Activated T-helper 2 cell treated with anti-CD3 and anti-CD28 coated beads, Interferon-gamma antibody, Interleukin-2, Interleukin-4, amounts not matched to agents 10 μg/mL and 5 μg/mL and 100 μg/mL, durations not matched to agents 14 hours and 24 hours and 36 hours (primary cell): ENCODE results near the gene MARF1. TPM values are rescaled to one million over a fixed set of nuclear protein-coding genes. Genes with fewer than 3 reads are reported as not detected.

Experiments used
- DNase-seq: peaks from one replicate; pipeline ENCODE4 v3.0.0; 2021; ENCODE audit warnings: low spot score
- H3K27ac Mint-ChIP-seq: one replicate; pipeline ENCODE4 v1.8.0; 2021; ENCODE audit warnings: mixed read lengths
- H3K27me3 Mint-ChIP-seq: one replicate; pipeline ENCODE4 v1.8.0; 2021; ENCODE audit warnings: low read depth, mixed read lengths
- H3K36me3 Mint-ChIP-seq: one replicate; pipeline ENCODE4 v1.8.0; 2021; ENCODE audit warnings: low read depth, mixed read lengths
- H3K4me1 Mint-ChIP-seq: one replicate; pipeline ENCODE4 v1.8.0; 2021; ENCODE audit warnings: low read depth, mixed read lengths
- H3K4me3 Mint-ChIP-seq: one replicate; pipeline ENCODE4 v1.8.0; 2021; ENCODE audit warnings: low read depth, mild to moderate bottlenecking, moderate library complexity, mixed read lengths
- H3K9me3 Mint-ChIP-seq: one replicate; pipeline ENCODE4 v1.8.0; 2021; ENCODE audit warnings: mixed read lengths
- intact Hi-C: fragments of 100-400 bp; cut with micrococcal nuclease; formaldehyde crosslinking; loops from one replicate; pipeline ENCODE4 v1.15.1; 2023
- total RNA-seq: library from RNA; stranded (reverse); gene quantifications from 2 replicates; pipeline ENCODE4 v1.2.3, GENCODE V29; 2022

The MARF1 gene
- total RNA-seq, 1 donor from 2014 or later = 49.9 TPM

DNA sequence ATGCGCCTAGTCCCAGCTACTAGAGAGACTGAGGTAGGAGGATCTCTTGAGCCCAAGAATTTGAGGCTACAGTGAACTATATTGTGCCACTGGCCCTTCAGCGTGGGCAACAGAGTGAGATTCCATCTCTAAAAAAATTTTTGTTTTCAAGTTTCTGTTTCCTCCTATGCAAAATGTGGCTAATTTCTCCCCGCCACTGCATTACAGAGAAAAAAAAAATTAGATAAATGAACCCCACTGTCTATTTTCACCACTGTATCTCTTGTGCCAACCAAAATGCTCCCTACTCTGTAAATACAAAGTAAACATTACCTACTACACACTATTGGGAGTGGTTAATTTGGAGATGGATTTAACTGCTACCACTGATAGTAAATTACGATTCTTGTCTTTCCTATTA, 2.0 kb downstream of the MARF1 start:
- peak overlapping the region; percentile 93 for H3K4me3 Mint-ChIP-seq
- no peaks in the 10 kb centered on the region for H3K9me3 Mint-ChIP-seq
- no peak for DNase-seq
- H3K27me3 Mint-ChIP-seq = no peaks in the 10 kb centered on the region
- H3K4me1 Mint-ChIP-seq = peaks cover 60% of the 10 kb centered on the region
- intact Hi-C loops = loop anchor here (5.0 kb wide), 1 partner anchor 61 kb away; no protein-coding TSS in a partner anchor
- peaks cover 38% of the 10 kb centered on the region for H3K36me3 Mint-ChIP-seq
- peak overlapping the region; percentile 15 for H3K27ac Mint-ChIP-seq

DNA sequence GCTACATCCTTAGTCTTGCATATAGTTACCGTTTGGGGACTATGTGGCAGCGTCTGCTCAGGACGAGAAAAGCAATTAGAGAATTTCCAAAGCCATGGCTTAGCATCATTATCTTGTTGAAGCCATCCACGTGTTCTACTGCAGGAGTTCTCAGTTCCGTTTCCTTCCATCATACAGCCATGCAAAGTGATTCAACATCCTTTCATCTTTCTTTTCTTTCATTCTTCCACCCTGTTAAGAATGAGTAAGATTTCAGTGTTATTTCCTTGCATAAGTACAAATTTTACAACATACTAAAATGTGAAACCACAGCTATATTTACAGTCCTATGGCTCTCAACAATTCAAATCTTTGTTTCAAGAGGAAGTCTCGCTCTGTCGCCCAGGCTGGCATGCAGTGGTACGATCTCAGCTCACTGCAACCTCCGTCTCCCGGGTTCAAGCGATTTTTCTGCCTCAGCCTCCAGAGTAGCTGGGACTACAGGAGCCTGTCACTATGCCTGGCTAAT, 3.8 kb downstream of the MARF1 start:
- H3K27me3 Mint-ChIP-seq = no peaks in the 10 kb centered on the region
- H3K4me3 Mint-ChIP-seq = peak overlapping the region; percentile 21
- peak overlapping the region; percentile 79 for H3K27ac Mint-ChIP-seq
- H3K4me1 Mint-ChIP-seq = peaks cover 64% of the 10 kb centered on the region
- no peak for DNase-seq
- intact Hi-C loops = no loop called here
- no peaks in the 10 kb centered on the region for H3K9me3 Mint-ChIP-seq
- peaks cover 53% of the 10 kb centered on the region for H3K36me3 Mint-ChIP-seq

DNA sequence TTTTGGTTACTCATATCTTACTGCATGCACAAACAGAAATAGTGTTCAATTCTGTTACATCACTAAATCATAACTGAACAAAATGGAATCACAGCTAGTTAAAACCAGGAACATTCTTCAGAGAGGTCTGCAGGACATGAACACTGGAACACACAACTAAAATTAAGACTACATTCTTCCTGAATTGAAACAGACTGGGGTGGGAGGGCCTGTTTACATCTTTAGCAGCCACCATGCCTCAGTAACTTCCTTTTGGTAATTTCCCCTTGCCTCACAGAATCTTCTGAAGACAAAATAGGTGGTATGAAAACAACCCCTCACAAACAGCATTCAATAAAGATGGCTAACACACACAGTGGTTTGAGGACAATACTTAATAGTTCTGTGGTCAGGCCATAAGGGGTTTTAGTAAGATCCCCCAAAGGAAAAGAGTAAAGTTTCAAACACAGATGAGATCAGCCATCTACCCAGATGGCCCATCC, 6.5 kb downstream of the MARF1 start:
- no peak for DNase-seq
- H3K4me3 Mint-ChIP-seq = peak overlapping the region; percentile 19
- peaks cover 50% of the 10 kb centered on the region for H3K4me1 Mint-ChIP-seq
- peaks cover 4% of the 10 kb centered on the region for H3K9me3 Mint-ChIP-seq
- peak overlapping the region; percentile 85 for H3K27ac Mint-ChIP-seq
- intact Hi-C loops = no loop called here
- H3K27me3 Mint-ChIP-seq = no peaks in the 10 kb centered on the region
- peaks cover 71% of the 10 kb centered on the region for H3K36me3 Mint-ChIP-seq

DNA sequence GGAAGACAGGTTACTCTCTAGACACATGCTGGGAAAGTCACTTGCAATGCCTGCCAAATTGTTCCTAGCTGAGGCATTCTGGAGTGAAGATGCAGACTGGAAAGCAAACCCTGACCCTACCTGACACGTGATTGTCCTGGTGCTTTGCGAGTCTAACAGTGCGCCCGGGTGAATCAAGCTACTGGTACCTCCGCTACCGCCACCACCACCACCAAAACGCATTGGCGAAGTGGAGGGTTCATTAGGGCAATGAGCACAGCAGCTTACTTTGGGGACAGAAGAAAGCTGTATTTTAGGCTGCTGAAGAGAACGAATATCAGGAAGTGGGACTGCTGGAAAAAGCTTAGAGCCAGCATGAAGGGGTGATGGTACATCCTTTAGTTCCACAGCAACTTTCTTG, 7.0 kb downstream of the MARF1 start:
- H3K36me3 Mint-ChIP-seq = peaks cover 75% of the 10 kb centered on the region
- no peak overlapping the region for H3K4me3 Mint-ChIP-seq
- DNase-seq = no peak
- no peaks in the 10 kb centered on the region for H3K27me3 Mint-ChIP-seq
- peaks cover 45% of the 10 kb centered on the region for H3K4me1 Mint-ChIP-seq
- intact Hi-C loops = no loop called here
- peak overlapping the region; percentile 47 for H3K27ac Mint-ChIP-seq
- H3K9me3 Mint-ChIP-seq = peaks cover 4% of the 10 kb centered on the region

DNA sequence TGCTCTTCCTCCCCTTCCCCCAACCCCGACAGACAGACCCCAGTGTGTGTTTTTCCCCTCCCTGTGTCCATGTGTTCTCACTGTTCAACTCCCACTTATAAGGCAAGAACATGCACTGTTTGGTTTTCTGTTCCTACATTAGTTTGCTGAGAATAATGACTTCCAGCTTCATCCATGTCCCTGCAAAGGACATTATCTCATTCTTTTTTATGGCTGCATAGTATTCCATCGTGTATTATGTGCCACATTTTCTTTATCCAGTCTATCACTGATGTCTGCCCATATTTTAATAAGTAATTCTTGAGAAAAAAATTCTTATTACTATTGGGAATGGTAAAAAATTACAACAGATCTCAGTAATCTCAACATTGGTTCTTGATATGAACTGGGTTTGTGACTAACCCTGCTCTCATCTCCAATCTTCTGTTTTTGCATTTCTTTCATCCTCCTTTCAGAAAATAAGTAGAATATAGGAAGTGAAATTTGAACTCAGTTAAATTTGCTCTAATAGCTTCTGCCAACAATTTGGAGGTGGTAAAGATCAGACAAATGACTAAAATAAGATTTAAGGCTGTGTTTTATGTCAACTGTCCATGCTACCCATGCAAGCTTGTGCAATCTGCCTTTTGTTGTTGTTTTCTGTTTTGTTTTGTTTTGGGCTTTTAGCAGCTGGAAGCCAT, 11.1 kb downstream of the MARF1 start:
- H3K27ac Mint-ChIP-seq = no peak overlapping the region
- H3K4me1 Mint-ChIP-seq = peaks cover 20% of the 10 kb centered on the region
- H3K9me3 Mint-ChIP-seq = peaks cover 4% of the 10 kb centered on the region
- intact Hi-C loops = no loop called here
- DNase-seq = no peak
- H3K27me3 Mint-ChIP-seq = no peaks in the 10 kb centered on the region
- H3K4me3 Mint-ChIP-seq = no peak overlapping the region
- peaks cover 67% of the 10 kb centered on the region for H3K36me3 Mint-ChIP-seq

DNA sequence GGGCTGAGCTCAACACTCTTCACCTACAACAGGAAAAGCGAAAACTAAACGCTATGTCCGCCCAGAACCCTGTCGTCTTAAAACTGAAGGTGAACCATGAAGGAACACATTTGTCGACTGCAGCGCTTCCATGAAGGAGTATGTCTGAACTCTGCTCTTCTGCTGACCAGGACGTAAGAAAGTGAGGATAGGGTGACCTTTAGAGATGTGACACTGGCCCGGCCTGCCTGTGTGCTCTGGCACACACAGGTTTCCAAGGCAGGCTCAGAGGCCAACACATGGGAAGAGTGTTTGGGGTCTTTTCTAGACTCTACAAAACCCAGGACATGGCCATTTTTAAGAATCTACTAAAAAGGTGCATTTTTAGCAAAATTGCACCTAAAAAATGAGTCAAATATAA, 21.1 kb downstream of the MARF1 start:
- Mint-ChIP-seq H3K36me3 (peaks cover 67% of the 10 kb centered on the region), H3K27me3 (no peaks in the 10 kb centered on the region), H3K4me3 (no peak overlapping the region), H3K9me3 (no peaks in the 10 kb centered on the region), H3K4me1 (no peaks in the 10 kb centered on the region), H3K27ac (no peak overlapping the region)
- intact Hi-C loops = no loop called here
- DNase-seq = no peak

DNA sequence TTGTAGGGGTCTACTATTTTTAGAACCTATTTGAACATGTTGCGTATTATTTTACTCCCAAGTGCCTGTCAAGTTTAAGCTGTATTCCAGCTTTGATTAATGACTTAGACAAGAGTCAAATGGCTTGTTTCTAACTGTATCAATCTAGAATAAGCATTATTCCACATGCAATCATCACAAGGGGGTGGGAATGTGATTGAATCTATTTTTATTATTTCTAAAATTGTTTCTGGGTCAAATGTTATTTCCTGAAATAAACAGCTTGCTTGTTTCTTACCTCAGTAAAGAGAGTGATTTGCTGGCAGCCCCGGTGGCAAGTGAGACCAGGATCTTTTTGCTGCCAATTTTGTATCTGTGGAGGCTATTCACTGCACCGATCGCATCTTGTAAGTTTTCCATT, 21.5 kb downstream of the MARF1 start:
- Mint-ChIP-seq H3K4me1 (no peaks in the 10 kb centered on the region), H3K36me3 (peaks cover 72% of the 10 kb centered on the region), H3K27ac (no peak overlapping the region), H3K9me3 (no peaks in the 10 kb centered on the region), H3K4me3 (no peak overlapping the region), H3K27me3 (no peaks in the 10 kb centered on the region)
- DNase-seq = no peak
- intact Hi-C loops = no loop called here

DNA sequence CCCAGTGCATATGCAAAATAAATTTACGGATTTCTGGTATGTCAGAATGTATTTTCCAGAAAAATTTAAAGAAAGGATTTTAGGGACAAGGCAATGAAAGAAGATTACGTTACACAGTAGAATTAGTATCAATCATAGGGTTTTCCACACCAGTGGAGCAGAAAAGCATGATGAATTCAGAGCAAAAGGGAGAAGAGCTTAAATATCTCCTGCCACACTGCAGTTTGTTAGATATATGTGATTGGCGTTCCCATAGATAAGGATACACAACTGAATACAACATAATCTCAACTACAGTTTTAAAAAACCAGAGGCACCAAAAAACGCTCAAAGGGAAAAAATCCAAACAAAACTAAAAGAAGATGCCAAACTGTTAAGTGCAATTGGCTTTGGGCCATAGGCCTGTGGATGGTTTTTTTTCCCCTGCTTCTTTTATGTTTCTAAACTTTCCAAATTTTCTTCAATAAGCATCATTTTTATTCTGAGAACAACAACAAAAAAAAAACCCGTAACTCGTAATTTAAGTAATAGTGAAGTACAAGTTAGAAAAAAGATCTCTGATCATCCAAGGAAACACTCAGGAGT, 22.3 kb downstream of the MARF1 start:
- no peaks in the 10 kb centered on the region for H3K4me1 Mint-ChIP-seq
- no peak for DNase-seq
- H3K36me3 Mint-ChIP-seq = peaks cover 75% of the 10 kb centered on the region
- intact Hi-C loops = no loop called here
- H3K4me3 Mint-ChIP-seq = no peak overlapping the region
- H3K27me3 Mint-ChIP-seq = no peaks in the 10 kb centered on the region
- no peaks in the 10 kb centered on the region for H3K9me3 Mint-ChIP-seq
- no peak overlapping the region for H3K27ac Mint-ChIP-seq

DNA sequence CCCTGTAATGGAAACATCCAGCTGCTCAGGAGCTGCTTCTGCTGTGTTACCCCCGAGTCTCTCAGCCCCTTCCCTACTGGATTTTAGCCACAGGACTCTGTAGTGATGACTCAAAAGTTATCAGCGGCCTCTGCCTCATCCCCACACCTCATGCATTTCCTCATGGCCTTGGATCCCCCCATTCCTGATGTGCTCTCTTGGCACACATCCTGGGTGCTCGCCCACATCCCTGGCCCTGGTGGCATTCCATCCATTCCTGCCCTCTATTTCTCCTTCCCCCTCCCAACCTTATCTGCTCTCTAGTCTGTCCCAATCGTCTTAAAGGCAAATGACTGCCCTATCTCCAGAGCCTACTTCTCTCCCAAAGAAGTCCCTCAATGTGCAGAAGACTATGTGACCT, 24.6 kb downstream of the MARF1 start:
- Mint-ChIP-seq H3K36me3 (peaks cover 68% of the 10 kb centered on the region), H3K9me3 (no peaks in the 10 kb centered on the region), H3K4me3 (no peak overlapping the region), H3K27me3 (no peaks in the 10 kb centered on the region), H3K27ac (no peak overlapping the region), H3K4me1 (no peaks in the 10 kb centered on the region)
- no peak for DNase-seq
- intact Hi-C loops = no loop called here

DNA sequence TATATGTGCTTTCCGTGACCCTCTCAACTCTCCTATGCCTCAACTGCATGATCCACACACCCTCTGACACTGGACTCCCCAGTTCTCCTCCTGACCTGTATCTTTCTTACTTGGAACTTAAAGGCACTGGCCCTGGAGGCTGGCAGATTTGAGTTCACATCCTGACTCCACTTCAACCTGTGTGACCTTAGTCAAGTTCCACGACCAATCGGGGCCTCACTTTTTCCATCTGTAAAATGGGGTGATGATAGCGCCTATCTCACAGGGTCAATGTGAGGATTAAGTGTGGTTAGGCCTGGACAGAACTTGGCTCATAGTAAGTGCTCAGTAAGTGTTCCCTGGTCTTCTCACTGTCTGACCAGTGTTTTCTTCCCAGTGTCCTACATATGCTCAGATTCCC, 25.1 kb downstream of the MARF1 start:
- no peak overlapping the region for H3K27ac Mint-ChIP-seq

DNA sequence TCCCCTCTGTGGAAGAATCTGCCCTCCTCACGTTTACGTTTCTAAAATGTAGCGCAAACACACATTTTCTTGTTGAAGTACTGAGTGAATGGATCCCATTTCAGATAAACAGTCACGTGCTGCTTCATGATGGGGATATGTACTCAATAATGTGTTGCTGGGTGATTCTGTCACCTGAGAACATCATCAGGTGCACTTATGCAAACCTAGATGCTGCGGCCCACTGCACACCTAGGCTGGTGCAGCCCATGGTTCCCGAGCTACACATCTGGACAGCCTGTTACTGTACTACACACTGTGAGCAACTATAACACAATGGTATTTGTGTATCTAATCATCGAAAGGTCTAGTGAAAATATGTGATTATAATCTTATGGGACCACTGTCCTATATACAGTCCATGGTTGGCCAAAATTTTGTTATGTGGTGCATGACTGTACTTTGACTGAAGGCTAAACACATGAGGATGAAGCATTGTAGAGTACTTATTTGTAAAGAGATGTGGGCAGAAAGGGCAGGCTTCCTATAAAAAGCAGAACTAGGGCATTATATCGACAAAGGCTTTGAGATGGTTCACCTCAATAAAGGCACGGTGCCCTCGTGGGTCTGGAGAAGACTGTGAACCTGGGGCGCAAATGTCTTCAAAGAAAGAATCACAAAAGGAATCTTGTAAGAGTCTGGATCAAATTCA, 26.3 kb downstream of the MARF1 start:
- H3K4me3 Mint-ChIP-seq = no peak overlapping the region
- no peak for DNase-seq
- H3K9me3 Mint-ChIP-seq = no peaks in the 10 kb centered on the region
- H3K36me3 Mint-ChIP-seq = peaks cover 70% of the 10 kb centered on the region
- H3K27ac Mint-ChIP-seq = no peak overlapping the region
- intact Hi-C loops = no loop called here
- H3K27me3 Mint-ChIP-seq = no peaks in the 10 kb centered on the region
- H3K4me1 Mint-ChIP-seq = no peaks in the 10 kb centered on the region

More for the DNA sequence above, 25.1 kb downstream of the MARF1 start:
- Mint-ChIP-seq H3K36me3 (peaks cover 71% of the 10 kb centered on the region), H3K9me3 (no peaks in the 10 kb centered on the region), H3K4me1 (no peaks in the 10 kb centered on the region), H3K4me3 (no peak overlapping the region), H3K27me3 (no peaks in the 10 kb centered on the region)
- intact Hi-C loops = no loop called here
- DNase-seq = no peak

DNA sequence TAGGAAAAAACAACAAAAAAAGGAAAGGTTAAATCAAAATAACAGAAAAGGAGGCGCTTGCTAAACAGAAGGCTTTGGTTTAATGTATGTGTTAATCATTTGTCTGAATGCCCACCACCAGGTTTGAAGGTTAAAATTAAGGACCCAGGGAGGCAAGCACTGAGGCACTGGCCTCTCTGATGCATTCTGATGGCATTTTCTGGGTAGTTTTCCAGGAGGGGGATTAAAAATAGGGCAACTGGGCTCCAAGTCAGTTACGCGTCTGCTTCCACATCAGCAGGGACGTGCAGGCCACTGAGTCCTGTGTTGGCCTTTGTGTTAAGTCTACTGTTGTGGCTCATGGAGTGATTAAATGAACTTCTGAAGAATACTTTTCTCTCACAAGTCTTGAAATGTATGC, 26.9 kb downstream of the MARF1 start:
- Mint-ChIP-seq H3K27me3 (no peaks in the 10 kb centered on the region), H3K4me1 (no peaks in the 10 kb centered on the region), H3K4me3 (no peak overlapping the region), H3K36me3 (peaks cover 66% of the 10 kb centered on the region), H3K27ac (no peak overlapping the region), H3K9me3 (no peaks in the 10 kb centered on the region)
- intact Hi-C loops = no loop called here
- DNase-seq = no peak

DNA sequence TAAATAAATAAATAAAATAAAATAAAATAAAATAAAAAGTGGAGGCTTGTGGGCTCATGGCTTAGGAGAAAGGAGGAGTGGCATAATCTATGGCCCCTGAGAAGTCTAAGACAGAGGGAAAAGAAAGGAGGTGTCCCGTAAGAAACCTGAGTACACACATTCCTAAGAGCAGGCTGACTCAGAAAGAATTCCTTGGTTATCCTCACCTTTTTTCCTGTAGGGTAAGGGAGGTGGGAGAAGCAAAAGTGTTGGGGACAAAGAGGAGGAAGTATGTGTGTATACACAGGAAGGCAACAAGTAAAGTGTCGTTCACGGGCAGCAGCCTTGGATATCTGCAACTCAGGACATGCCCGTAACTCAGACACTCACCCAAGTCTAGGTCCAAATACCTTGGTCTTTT, 29.3 kb downstream of the MARF1 start:
- Mint-ChIP-seq H3K27ac (no peak overlapping the region), H3K36me3 (peaks cover 72% of the 10 kb centered on the region)

More for the DNA sequence above, 29.3 kb downstream of the MARF1 start:
- Mint-ChIP-seq H3K4me3 (no peak overlapping the region), H3K9me3 (no peaks in the 10 kb centered on the region), H3K27me3 (no peaks in the 10 kb centered on the region), H3K4me1 (peaks cover 5% of the 10 kb centered on the region)
- intact Hi-C loops = no loop called here
- DNase-seq = no peak
